Pancreas (tissue), 10 donors: ENCODE results near the gene ITIH2. TPM values are rescaled to one million over a fixed set of nuclear protein-coding genes. Genes with fewer than 3 reads are reported as not detected.
"Not testable (repeated sequence)": the region's sequence is repeated elsewhere in the genome, so short reads cannot be mapped to it uniquely, and the experiment has no call there.

Source experiments
- ATAC-seq, 4 donors: fragments of 200-7000 bp; cut with Tn5 transposase; one replicate each; pipeline versions ENCODE4 v1.8.0 to v1.9.1; 2020; ENCODE audit warnings: mild to moderate bottlenecking in 4 of 4, moderate library complexity in 4 of 4
- DNase-seq, 6 donors: peaks; one replicate each; pipeline ENCODE4 v3.0.0-alpha.2; 2020
- FAIRE-seq: peaks from 2 replicates; lab custom pipeline; 2012; peaks lifted over from hg19 to GRCh38; lab: Jason Lieb, UNC
- H3K27ac ChIP-seq, 4 donors: fragments of 200-600 bp; sonication (generic); 1 replicate in 3 of 4; 2 replicates in 1 of 4; pipeline versions ENCODE4 v1.5.0 to v1.8.0; 2020
- H3K27me3 ChIP-seq, 4 donors: fragments of 200-600 bp; one replicate each; pipeline ENCODE4 v1.8.0; 2021
- H3K36me3 ChIP-seq, 3 donors: fragments of 200-600 bp; sonication (generic) in 1 of 3; one replicate each; pipeline versions ENCODE4 v1.5.0 to v1.8.0; 2020 to 2021
- H3K4me1 ChIP-seq, 3 donors: fragments of 200-600 bp; one replicate each; pipeline ENCODE4 v1.8.0; 2021
- H3K4me3 ChIP-seq, 4 donors: fragments of 200-600 bp; sonication (generic) in 2 of 4; one replicate each; pipeline versions ENCODE4 v1.5.0 to v1.8.0; 2020 to 2021
- H3K9me3 ChIP-seq, 4 donors: fragments of 200-600 bp; one replicate each; pipeline ENCODE4 v1.8.0; 2021
- CTCF ChIP-seq, 4 donors: fragments of 200-600 bp; sonication (generic) in 3 of 4; IDR thresholded peaks; one replicate each; pipeline versions ENCODE4 v1.5.0 to v1.8.0; 2021; ENCODE audit warnings: antibody characterized with exemption in 4 of 4
- WGBS, 2 donors: extraction: QIAGEN DNeasy Blood & Tissue Kit; methylation state at CpG; one replicate each; pipeline ENCODE4 v1.1.7; 2013; 5-methylcytosine and 5-hydroxymethylcytosine counted together
- intact Hi-C, 3 donors: fragments of 100-400 bp; cut with DNase I; formaldehyde crosslinking; loops; one replicate each; pipeline versions ENCODE4 v1.11.1 to v1.14.2; 2022
- polyA plus RNA-seq, 2 donors: library from polyadenylated mRNA; stranded (reverse); fragments of 200-250 nt; gene quantifications; one replicate each; pipeline ENCODE4 v1.2.3, GENCODE V29; 2013
- total RNA-seq, 6 donors: library from RNA; stranded (reverse); fragmentation: NEBNext Ultra II Directional in 4 of 6; extraction: Animal tissue kit (Norgen Biotek cat#: 25700) in 4 of 6; gene quantifications; one replicate each; pipeline versions ENCODE4 v1.2.1 to v1.2.4, GENCODE V29; 2021 to 2023
- donor health status: healthy with polysubstance abuse.
- donor health status: DM: no; HTN: no; CAD: no; lungs with moderate emphysema.
- donor health status: DM: no; HTN: no; CAD: no.
- donor health status: control.
- donor health status: control.
- donor health status: Bipolar disorder and iron deficiency.
- donor health status: DM: yes; HTN: yes; CAD: no.
- donor health status: DM: no; HTN: no; CAD: no.
- donor health status: DM: no; HTN: no; CAD: no.
- donor health status: DM: yes; HTN: yes; CAD: no.

ITIH2 gene
- total and polyA plus RNA-seq, 8 donors = 0.14 to 1.8 (median 0.98) TPM; not detected in 3

DNA sequence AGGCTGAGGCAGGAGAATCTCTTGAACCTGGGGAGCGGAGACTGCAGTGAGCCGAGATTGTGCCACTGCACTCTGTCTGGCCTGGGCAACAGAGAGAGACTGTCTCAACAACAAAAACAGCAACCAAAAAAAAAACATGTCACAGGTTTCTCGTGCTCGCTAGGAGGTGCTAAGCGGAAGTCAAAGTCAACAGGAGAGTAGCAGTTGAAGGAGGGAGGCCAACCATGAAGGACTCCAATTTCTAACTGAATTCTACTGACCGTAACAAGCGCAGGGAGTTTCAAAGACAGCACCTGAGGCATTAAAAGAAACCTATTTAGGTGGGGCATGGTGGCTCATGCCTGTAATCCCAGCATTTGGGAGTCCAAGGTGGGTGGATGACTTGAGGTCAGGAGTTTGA lies 65.3 kb downstream of the ITIH2 start:
- no peak for FAIRE-seq
- H3K36me3 ChIP-seq = peaks cover 0 to 51% (median 19%) of the 10 kb centered on the region in 3 donors
- H3K27me3 ChIP-seq = no peaks in the 10 kb centered on the region
- 92 to 94% methylated on average over 7 of the region's 7 CpGs for WGBS, 2 donors
- intact Hi-C loops = no loop called here
- ATAC-seq = no peak
- TF ChIP-seq CTCF (IDR thresholded peaks at IDR 0.05) = no peak
- H3K9me3 ChIP-seq = no peaks in the 10 kb centered on the region
- no peak overlapping the region for H3K27ac ChIP-seq
- no peak overlapping the region for H3K4me3 ChIP-seq
- DNase-seq = no peak
- H3K4me1 ChIP-seq = peaks cover 4 to 5% (median 4%) of the 10 kb centered on the region in 3 donors

- ATAC-seq (peak; percentile 93 to 99 (median 98)), FAIRE-seq (no peak), DNase-seq (peak; percentile 82 to 91 (median 87))
- peak overlapping the region in 1 of 4 donors; percentile 17 for H3K4me3 ChIP-seq
- peaks cover 7 to 15% (median 12%) of the 10 kb centered on the region in 3 donors for H3K4me1 ChIP-seq
- 31 to 36% methylated on average over 10 of the region's 10 CpGs for WGBS, 2 donors
- intact Hi-C loops = no loop called here
- peaks cover 0 to 16% (median 4%) of the 10 kb centered on the region in 3 donors for H3K36me3 ChIP-seq
- no peaks in the 10 kb centered on the region for H3K9me3 ChIP-seq
- TF ChIP-seq CTCF (IDR thresholded peaks at IDR 0.05) = no peak
- H3K27me3 ChIP-seq = no peaks in the 10 kb centered on the region
- peak overlapping the region in 2 of 4 donors; percentile 63 to 72 for H3K27ac ChIP-seq
Measured at GRCh38 chr10:7773845-7774801, 71.0 kb downstream of the ITIH2 start.

DNA sequence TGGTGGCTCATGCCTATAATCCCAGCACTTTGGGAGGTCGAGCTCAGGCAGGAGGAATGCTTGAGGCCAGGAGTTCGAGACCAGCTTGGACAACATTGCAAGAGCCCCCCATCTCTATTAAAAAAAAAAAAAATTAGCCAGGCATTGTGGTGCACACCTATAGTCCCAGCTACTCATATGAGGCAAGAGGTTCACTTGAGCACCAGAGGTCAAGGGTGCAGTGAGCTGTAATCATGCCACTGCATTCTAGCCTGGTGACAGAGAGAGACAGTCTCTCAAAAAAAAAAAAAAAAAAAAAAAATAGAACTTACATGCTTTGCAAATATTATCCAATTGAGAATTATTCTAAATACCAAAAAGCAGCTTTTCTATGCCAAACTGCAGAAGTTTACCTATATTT lies 73.7 kb downstream of the ITIH2 start:
- FAIRE-seq (no peak), DNase-seq (no peak), ATAC-seq (no peak)
- Histone ChIP-seq H3K9me3 (no peaks in the 10 kb centered on the region), H3K4me3 (no peak overlapping the region), H3K36me3 (peaks cover 0 to 20% (median 0%) of the 10 kb centered on the region in 3 donors), H3K4me1 (peaks cover 7 to 15% (median 12%) of the 10 kb centered on the region in 3 donors), H3K27me3 (no peaks in the 10 kb centered on the region), H3K27ac (no peak overlapping the region)
- WGBS, 2 donors = 92 to 100% methylated on average over 2 of the region's 2 CpGs
- TF ChIP-seq CTCF (IDR thresholded peaks at IDR 0.05) = no peak
- intact Hi-C loops = no loop called here

DNA sequence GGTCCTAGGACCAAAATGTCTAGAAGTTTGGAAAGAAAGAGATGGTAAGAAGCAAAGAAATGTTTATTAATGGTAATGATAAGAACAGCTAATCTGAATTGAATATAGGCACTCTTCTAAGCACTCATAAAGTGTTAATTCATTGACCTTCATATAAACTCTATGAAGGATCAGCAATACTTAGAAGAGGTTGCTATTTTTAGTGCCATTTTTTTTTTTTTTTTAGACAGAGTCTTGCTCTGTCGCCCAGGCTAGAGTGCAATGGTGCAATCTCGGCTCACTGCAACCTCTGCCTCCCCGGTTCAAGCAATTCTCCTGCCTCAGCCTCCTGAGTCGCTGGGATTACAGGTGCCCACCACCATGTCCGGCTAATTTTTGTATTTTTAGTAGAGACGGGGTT lies 79.1 kb downstream of the ITIH2 start:
- H3K27ac ChIP-seq, H3K9me3 ChIP-seq, FAIRE-seq, intact Hi-C loops, H3K4me3 ChIP-seq, H3K4me1 ChIP-seq, DNase-seq, H3K27me3 ChIP-seq, ATAC-seq: not testable (repeated sequence)
- WGBS, 2 donors = 84 to 87% methylated on average over 6 of the region's 6 CpGs
- H3K36me3 ChIP-seq = peaks cover 0 to 20% (median 0%) of the 10 kb centered on the region in 3 donors

DNA sequence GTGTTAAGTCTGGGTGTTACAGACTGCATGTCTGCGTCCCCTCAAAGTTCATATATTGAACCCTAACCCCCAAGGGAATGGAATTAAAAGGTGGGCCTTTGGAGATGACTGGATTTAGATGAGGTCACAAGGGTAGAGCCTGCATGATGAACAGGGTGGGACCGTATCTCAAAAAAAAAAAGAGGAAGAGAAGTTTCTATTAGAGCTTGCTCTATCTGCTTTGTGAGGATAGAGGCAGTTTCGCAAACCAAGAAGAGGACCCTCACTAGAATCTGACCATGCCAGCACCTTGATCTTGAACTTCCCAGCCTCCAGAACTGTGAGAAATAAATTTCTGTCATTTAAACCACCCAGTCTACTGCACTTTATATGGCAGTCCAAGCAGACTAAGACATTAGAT lies 83.3 kb downstream of the ITIH2 start:
- 73 to 84% methylated on average over 3 of the region's 3 CpGs for WGBS, 2 donors
- H3K27ac ChIP-seq = no peak overlapping the region
- H3K4me1 ChIP-seq = peaks cover 3 to 26% (median 16%) of the 10 kb centered on the region in 3 donors
- peak overlapping the region in 3 of 4 donors; percentile 4 to 95 (median 66) for H3K4me3 ChIP-seq
- ATAC-seq (no peak), DNase-seq (no peak), FAIRE-seq (no peak)
- intact Hi-C loops = no loop called here
- no peaks in the 10 kb centered on the region for H3K9me3 ChIP-seq
- TF ChIP-seq CTCF (IDR thresholded peaks at IDR 0.05) = no peak
- no peaks in the 10 kb centered on the region for H3K36me3 ChIP-seq
- H3K27me3 ChIP-seq = no peaks in the 10 kb centered on the region
